ENCODE measurements around the gene PCSK2. TPM values are rescaled to one million over a fixed set of nuclear protein-coding genes. Genes with fewer than 3 reads are reported as not detected.
A peak's percentile ranks its signal among the peaks of the same experiment; 100 is the strongest.

Gene PCSK2
- total and polyA plus RNA-seq, 2 experiments from 2014 or later, result 1.3 to 3.8 TPM

- no peak overlapping the region for H3K27ac ChIP-seq
Measured at GRCh38 chr20:17530153-17530552, 303.3 kb downstream of the PCSK2 start.

GRCh38 chr20:17530716-17531664 is 304.1 kb downstream of the PCSK2 start, which contains the start of gene BFSP1:
TSS of gene BFSP1 (minus strand) at chr20:17531379. CDS start at chr20:17531329, 50 bp downstream.
- Histone ChIP-seq H3K9me2 (replicated peaks; ENCODE audit: insufficient read depth) (no peaks in the 10 kb centered on the region), H3K4me1 (ENCODE audit: insufficient read depth) (peaks cover 12% of the 10 kb centered on the region), H3K79me2 (no peaks in the 10 kb centered on the region), H3K27me3 (no peaks in the 10 kb centered on the region), H4K20me1 (ENCODE audit: insufficient read depth, poor library complexity, severe bottlenecking) (no peaks in the 10 kb centered on the region), H2AFZ (peak within 1 kb of the TSS; percentile 90), H3K4me2 (peak within 1 kb of the TSS; percentile 95), H3K4me3 (peak within 1 kb of the TSS; percentile 66), H3K27ac (peak within 1 kb of the TSS; percentile 48), H3K36me3 (replicated peaks; ENCODE audit: insufficient read depth, low read depth) (no peaks in the 10 kb centered on the region), H3K9me3 (ENCODE audit: low read depth) (no peaks in the 10 kb centered on the region)
- WGBS (ENCODE audit: low lambda C conversion rate, missing lambda C conversion rate), result 2% methylated on average over 102 of the region's 111 CpGs
- DNase-seq (ENCODE audit: low spot score), result peak; percentile 72
- no peak for TF ChIP-seq EZH2 (IDR thresholded peaks at IDR 0.05; ENCODE audit: borderline replicate concordance)
- TF ChIP-seq CTCF (IDR thresholded peaks at IDR 0.05; ENCODE audit: poor library complexity), result peak; percentile 3

More at GRCh38 chr20:17530153-17530552, 303.3 kb downstream of the PCSK2 start:
- Histone ChIP-seq H2AFZ (no peak overlapping the region), H3K4me3 (no peak overlapping the region), H3K4me1 (ENCODE audit: insufficient read depth) (peaks cover 12% of the 10 kb centered on the region), H3K9me3 (ENCODE audit: low read depth) (no peaks in the 10 kb centered on the region), H3K36me3 (replicated peaks; ENCODE audit: insufficient read depth, low read depth) (no peaks in the 10 kb centered on the region), H3K79me2 (no peaks in the 10 kb centered on the region), H3K9me2 (replicated peaks; ENCODE audit: insufficient read depth) (no peaks in the 10 kb centered on the region), H4K20me1 (ENCODE audit: insufficient read depth, poor library complexity, severe bottlenecking) (no peaks in the 10 kb centered on the region), H3K27me3 (no peaks in the 10 kb centered on the region), H3K4me2 (peak overlapping the region; percentile 95)
- 82% methylated on average over 7 of the region's 7 CpGs for WGBS (ENCODE audit: low lambda C conversion rate, missing lambda C conversion rate)
- TF ChIP-seq EZH2phosphoT487 (IDR thresholded peaks at IDR 0.05; ENCODE audit: low read depth, severe bottlenecking, unreplicated experiment) (no peak), CTCF (IDR thresholded peaks at IDR 0.05; ENCODE audit: poor library complexity) (no peak), EZH2 (IDR thresholded peaks at IDR 0.05; ENCODE audit: borderline replicate concordance) (no peak)
- DNase-seq (ENCODE audit: low spot score), result no peak

GRCh38 chr20:17531665-17532025 is 304.8 kb downstream of the PCSK2 start:
- Histone ChIP-seq H3K27me3 (no peaks in the 10 kb centered on the region), H3K9me2 (replicated peaks; ENCODE audit: insufficient read depth) (no peaks in the 10 kb centered on the region), H3K36me3 (replicated peaks; ENCODE audit: insufficient read depth, low read depth) (no peaks in the 10 kb centered on the region), H3K9me3 (ENCODE audit: low read depth) (no peaks in the 10 kb centered on the region), H3K4me3 (peak overlapping the region; percentile 66), H3K4me2 (peak overlapping the region; percentile 95), H2AFZ (peak overlapping the region; percentile 90), H3K79me2 (no peaks in the 10 kb centered on the region), H3K4me1 (ENCODE audit: insufficient read depth) (peaks cover 12% of the 10 kb centered on the region), H4K20me1 (ENCODE audit: insufficient read depth, poor library complexity, severe bottlenecking) (no peaks in the 10 kb centered on the region), H3K27ac (peak overlapping the region; percentile 48)
- TF ChIP-seq EZH2phosphoT487 (IDR thresholded peaks at IDR 0.05; ENCODE audit: low read depth, severe bottlenecking, unreplicated experiment) (no peak), CTCF (IDR thresholded peaks at IDR 0.05; ENCODE audit: poor library complexity) (no peak), EZH2 (IDR thresholded peaks at IDR 0.05; ENCODE audit: borderline replicate concordance) (no peak)
- 62% methylated on average over 5 of the region's 5 CpGs for WGBS (ENCODE audit: low lambda C conversion rate, missing lambda C conversion rate)
- DNase-seq (ENCODE audit: low spot score), result no peak
